Middle frontal gyrus (tissue), 1 donor: Measurements from ENCODE around the gene FAM237A.
A peak's percentile ranks its signal among the peaks of the same experiment; 100 is the strongest.

Experiments
- DNase-seq: peaks from one replicate; pipeline ENCODE4 v3.0.0-alpha.2; 2015; ENCODE audit warnings: low spot score; ENCODE audit errors: extremely low spot score

Gene FAM237A

GRCh38 chr2:206642075-206643025 lies at the start of gene FAM237A:
TSS of gene FAM237A (plus strand) at chr2:206642487. CDS start at chr2:206644237, 1,750 bp downstream.
- no peak for DNase-seq

- peak; percentile 21 for DNase-seq
Measured at GRCh38 chr2:206597717-206598218, 44.5 kb upstream of the FAM237A start.

- no peak for DNase-seq
Measured at GRCh38 chr2:206603243-206603642, 39.0 kb upstream of the FAM237A start.

GRCh38 chr2:206610451-206610850 lies 31.8 kb upstream of the FAM237A start:
- DNase-seq: no peak

GRCh38 chr2:206611191-206611590 lies 31.1 kb upstream of the FAM237A start:
- DNase-seq: no peak

GRCh38 chr2:206611736-206612135 lies 30.6 kb upstream of the FAM237A start:
- no peak for DNase-seq

- DNase-seq: no peak
Measured at GRCh38 chr2:206614811-206615210, 27.5 kb upstream of the FAM237A start.

GRCh38 chr2:206615417-206616089 lies 26.7 kb upstream of the FAM237A start:
- no peak for DNase-seq

GRCh38 chr2:206616151-206616550 lies 26.1 kb upstream of the FAM237A start:
- no peak for DNase-seq

- no peak for DNase-seq
Measured at GRCh38 chr2:206619011-206619410, 23.3 kb upstream of the FAM237A start.

GRCh38 chr2:206626108-206626507 lies 16.2 kb upstream of the FAM237A start:
- DNase-seq: no peak

GRCh38 chr2:206627632-206628031 lies 14.7 kb upstream of the FAM237A start:
- no peak for DNase-seq

- DNase-seq: no peak
Measured at GRCh38 chr2:206631340-206631739, 10.9 kb upstream of the FAM237A start.

- DNase-seq: no peak
Measured at GRCh38 chr2:206635015-206635414, 7.3 kb upstream of the FAM237A start.

- no peak for DNase-seq
Measured at GRCh38 chr2:206639636-206640035, 2.7 kb upstream of the FAM237A start.

GRCh38 chr2:206641226-206641625 lies 1.1 kb upstream of the FAM237A start:
- no peak for DNase-seq

- no peak for DNase-seq
Measured at GRCh38 chr2:206647985-206648384, 5.7 kb downstream of the FAM237A start.

GRCh38 chr2:206657087-206657486 lies 14.8 kb downstream of the FAM237A start:
- no peak for DNase-seq

GRCh38 chr2:206665251-206665650 lies 23.0 kb downstream of the FAM237A start:
- DNase-seq: no peak

- DNase-seq: no peak
Measured at GRCh38 chr2:206670531-206671319, 28.4 kb downstream of the FAM237A start.

- DNase-seq: no peak
Measured at GRCh38 chr2:206683546-206683945, 41.3 kb downstream of the FAM237A start.
